GM18870 (cell line): ENCODE data around the gene RNF167.
"Not testable (repeated sequence)": the region's sequence is repeated elsewhere in the genome, so short reads cannot be mapped to it uniquely, and the experiment has no call there.

Experiments used
- ATAC-seq: cut with Tn5 transposase; IDR thresholded peaks from one replicate; pipeline ENCODE4 v1.9.1; 2021; ENCODE audit warnings: moderate library complexity; ENCODE audit not compliant: unreplicated experiment

RNF167 gene

DNA sequence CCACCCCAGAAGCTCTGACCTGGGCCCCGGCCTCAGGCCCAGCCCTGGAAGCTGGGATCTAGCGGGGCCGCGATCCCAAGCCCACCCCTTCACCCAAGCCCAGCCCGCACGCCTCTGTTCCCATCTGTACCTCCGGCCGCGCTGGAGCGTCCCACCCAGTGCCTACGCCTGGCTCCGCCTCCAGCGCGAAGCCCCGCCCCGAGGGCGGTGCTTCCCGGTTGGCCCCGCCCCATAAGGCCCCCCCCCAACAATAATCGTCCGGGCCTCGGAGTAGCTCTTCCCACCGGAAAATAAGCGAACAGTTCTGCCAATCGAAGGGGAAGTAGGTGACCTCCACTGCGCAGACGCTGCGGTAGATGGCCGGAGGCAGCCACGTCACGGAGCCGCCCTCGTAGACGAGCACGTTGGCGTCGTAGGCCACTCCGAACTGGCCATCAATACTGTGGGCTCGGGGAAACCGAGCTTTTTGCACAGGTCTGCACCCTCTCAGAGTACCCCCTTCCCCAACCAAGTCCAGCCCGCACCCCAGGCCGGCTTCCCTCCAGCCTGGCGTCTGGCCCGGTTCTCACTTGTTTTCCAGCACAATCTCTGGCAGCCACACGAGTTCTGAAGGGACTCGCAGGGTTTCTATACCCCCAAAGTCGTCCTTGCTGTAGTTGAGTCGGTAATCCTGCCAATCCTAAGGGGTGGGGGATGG, 38.3 kb upstream of the RNF167 start:
- ATAC-seq, result no peak

DNA sequence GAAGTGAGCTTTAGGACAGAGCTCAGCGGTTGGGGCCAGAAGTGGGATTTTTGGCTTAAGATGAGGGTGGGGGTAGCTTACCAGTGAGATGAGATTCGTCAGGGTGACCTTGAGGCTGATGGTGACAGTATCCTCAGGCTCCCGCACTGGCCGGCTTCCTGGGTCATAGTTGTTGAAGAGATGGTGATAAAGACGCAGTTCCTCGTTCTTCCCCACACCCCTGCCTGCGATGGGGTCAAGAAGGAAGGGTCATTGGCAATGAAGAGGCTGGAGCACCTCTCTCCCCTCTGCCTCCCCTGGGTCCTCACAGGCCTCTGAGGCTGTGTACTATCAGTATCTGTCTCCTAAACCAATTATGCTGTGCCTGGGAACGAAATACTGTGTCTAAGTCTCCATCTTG, 37.5 kb upstream of the RNF167 start:
- ATAC-seq, result no peak

GRCh38 chr17:4903051-4903818, 36.8 kb upstream of the RNF167 start, which contains the start of gene CHRNE:
Gene CHRNE, minus strand, starts transcription at chr17:4903098. Its CDS starts 35 bp downstream, at chr17:4903063.
- ATAC-seq, result no peak

- ATAC-seq, result not testable (repeated sequence)
These were observed 33.4 kb upstream of the RNF167 start for GRCh38 chr17:4906642-4907041.

DNA sequence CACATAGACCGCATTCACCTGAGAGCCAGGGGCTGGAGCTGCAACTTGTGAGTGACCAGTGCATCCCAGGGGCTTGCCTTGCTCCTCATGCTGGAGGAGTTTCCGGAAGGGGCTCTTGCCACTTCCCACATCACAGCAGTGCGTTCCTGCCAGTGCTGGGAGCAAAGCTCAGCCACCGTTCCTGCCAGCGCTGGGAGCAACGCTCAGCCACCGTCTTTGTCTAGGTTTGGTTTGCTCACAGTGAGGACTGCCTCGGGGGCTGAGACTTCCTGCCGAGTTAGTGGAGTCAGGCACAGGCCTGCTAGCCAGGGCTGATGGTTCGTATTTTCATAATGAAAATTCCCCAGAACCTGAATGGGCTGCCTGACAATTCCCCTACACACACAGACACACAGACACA, 31.8 kb upstream of the RNF167 start:
- ATAC-seq, result no peak

GRCh38 chr17:4908711-4909496, 31.2 kb upstream of the RNF167 start:
- ATAC-seq, result no peak

GRCh38 chr17:4913994-4914393, 26.1 kb upstream of the RNF167 start:
- ATAC-seq, result no peak

DNA sequence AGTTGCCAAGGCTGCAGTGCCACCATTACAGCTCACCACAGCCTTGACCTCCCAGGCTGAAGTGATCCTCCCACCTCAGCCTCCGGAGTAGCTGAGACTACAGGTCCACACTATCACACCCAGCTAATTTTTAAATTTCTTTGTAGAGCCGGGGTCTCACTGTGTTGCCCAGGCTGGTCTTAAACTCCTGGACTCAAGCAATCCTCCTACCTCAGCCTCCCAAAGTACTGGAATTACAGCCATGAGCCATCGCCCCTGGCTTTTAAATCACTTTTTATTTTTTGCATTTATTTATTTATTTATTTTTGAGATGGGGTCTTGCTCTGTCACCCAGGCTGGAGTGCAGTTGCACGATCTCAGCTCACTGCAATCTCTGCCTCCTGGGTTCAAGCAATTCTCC, 25.5 kb upstream of the RNF167 start:
- ATAC-seq, result not testable (repeated sequence)

DNA sequence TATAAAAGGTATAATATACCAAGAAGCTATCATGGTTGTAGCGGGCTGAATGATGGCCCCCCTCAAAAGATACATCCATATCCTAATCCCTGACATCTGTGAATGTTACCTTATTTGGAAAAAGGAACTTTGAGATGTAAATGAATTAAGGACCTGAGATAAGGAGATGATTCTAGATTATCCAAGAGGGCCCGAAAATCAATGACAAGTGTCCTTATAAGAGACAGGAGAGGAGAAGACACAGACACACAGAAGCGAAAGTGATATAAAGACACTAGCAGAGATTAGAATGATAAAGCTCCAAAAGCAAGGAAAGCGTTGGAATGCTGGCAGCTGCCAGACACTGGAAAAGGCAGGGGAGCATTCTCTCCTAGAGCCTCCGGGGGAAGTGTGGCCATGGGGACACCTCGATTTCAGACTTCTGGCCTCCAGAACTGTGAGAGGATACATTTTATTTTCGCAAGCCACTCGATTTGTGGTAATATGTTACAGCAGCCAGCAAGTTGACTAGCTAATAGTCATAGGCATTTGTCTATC, 20.5 kb upstream of the RNF167 start:
- ATAC-seq, result no peak

- ATAC-seq, result no peak
These were observed 19.6 kb upstream of the RNF167 start for GRCh38 chr17:4920351-4921048.

DNA sequence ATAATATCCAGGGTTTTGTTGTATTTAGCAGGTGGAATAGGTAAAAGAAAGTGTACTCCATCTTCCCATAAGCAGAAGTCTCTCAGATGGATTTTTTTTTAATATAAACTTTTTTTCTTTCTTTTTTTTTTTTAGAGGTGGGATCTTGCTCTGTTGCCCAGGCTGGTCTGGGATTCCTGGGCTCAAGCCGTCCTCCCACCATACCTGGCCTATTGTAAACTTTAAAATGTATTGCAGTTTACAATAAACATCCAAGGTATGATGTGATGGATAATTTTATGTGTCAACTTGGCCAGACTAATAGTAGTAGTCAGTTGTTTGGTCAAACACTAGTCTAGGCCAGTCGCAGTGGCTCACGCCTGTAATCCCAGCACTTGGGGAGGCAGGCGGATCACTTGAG, 18.7 kb upstream of the RNF167 start:
- no peak for ATAC-seq

DNA sequence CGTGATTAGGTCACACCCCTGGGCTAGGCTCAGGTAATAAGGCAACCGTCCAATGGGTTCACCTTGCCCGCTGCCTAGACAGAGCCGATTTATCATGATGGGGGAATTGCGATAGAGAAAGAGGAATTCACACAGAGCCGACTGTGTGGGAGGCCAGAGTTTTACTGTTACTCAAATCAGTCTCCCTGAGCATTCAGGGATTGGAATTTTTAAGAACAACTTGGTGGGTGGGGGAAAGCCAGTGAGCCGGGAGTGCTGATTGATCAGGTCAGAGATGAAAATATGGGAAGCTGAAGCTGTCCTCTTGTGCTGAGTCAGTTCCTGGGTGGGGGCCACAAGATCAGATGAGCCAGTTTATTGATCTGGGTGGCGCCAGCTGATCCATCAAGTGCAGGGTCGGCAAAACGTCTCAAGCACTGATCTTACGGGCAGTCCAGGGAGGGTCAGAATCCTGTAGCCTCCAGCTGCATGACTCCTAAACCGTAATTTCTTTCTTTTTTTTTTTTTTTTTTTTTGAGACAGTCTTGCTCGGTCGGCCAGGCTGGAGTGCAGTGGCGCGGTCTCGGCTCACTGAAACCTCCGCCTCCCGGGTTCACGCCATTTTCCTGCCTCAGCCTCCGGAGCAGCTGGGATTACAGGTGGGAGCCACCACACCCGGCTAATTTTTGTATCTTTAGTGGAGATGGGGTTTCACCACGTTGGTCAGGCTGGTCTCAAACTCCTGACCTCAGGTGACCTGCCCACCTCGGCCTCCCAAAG, 13.3 kb upstream of the RNF167 start:
- not testable (repeated sequence) for ATAC-seq

DNA sequence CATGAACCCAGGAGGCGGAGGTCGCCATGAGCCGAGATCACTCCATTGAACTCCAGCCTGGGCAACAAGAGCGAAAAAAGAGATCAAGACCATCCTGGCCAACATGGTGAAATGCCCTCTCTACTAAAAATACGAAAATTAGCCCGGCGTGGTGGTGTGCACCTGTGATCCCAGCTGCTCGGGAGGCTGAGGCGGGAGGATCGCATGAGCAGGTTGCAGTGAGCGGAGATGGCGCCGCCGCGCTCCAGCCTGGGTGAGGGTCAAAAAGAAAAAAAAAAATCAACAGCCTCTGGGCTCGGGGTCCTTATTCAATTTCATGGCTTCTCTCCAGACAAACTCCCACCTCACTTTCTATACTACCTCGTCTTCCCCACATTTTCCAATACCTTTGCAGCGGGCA, 11.2 kb upstream of the RNF167 start:
- no peak for ATAC-seq

- ATAC-seq, result no peak
These were observed 8.1 kb upstream of the RNF167 start, which contains the start of gene GP1BA for GRCh38 chr17:4931963-4932362. Gene GP1BA, plus strand, starts transcription at chr17:4932277. Its CDS starts 328 bp downstream, at chr17:4932605.

DNA sequence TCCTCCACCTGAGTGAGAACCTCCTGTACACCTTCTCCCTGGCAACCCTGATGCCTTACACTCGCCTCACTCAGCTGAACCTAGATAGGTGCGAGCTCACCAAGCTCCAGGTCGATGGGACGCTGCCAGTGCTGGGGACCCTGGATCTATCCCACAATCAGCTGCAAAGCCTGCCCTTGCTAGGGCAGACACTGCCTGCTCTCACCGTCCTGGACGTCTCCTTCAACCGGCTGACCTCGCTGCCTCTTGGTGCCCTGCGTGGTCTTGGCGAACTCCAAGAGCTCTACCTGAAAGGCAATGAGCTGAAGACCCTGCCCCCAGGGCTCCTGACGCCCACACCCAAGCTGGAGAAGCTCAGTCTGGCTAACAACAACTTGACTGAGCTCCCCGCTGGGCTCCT, 7.3 kb upstream of the RNF167 start:
- no peak for ATAC-seq

DNA sequence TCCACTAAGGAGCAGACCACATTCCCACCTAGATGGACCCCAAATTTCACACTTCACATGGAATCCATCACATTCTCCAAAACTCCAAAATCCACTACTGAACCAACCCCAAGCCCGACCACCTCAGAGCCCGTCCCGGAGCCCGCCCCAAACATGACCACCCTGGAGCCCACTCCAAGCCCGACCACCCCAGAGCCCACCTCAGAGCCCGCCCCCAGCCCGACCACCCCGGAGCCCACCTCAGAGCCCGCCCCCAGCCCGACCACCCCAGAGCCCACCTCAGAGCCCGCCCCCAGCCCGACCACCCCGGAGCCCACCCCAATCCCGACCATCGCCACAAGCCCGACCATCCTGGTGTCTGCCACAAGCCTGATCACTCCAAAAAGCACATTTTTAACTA, 6.4 kb upstream of the RNF167 start:
- ATAC-seq, result no peak

- ATAC-seq, result no peak
These were observed 5.7 kb upstream of the RNF167 start for GRCh38 chr17:4934173-4934979.

- ATAC-seq, result no peak
These were observed 4.4 kb upstream of the RNF167 start for GRCh38 chr17:4935650-4936049.

- ATAC-seq, result no peak
These were observed 3.6 kb upstream of the RNF167 start for GRCh38 chr17:4936436-4936835.
